GM12875 (cell line): Measurements from ENCODE around the gene GRN.
"Not testable (repeated sequence)": the region's sequence is repeated elsewhere in the genome, so short reads cannot be mapped to it uniquely, and the experiment has no call there.

Source experiments
- H3K4me3 ChIP-seq: one replicate; pipeline ENCODE4 v1.5.1; 2011; ENCODE audit warnings: low read depth, low read length, control low read depth
- TF ChIP-seq, protein P1 (sequence below): IDR thresholded peaks from 2 replicates; pipeline ENCODE4 v1.5.1; 2011; ENCODE audit warnings: low read depth, mild to moderate bottlenecking, control low read depth, inconsistent platforms, low read length, moderate library complexity, borderline replicate concordance; ENCODE audit not compliant: insufficient read depth

The GRN gene

DNA sequence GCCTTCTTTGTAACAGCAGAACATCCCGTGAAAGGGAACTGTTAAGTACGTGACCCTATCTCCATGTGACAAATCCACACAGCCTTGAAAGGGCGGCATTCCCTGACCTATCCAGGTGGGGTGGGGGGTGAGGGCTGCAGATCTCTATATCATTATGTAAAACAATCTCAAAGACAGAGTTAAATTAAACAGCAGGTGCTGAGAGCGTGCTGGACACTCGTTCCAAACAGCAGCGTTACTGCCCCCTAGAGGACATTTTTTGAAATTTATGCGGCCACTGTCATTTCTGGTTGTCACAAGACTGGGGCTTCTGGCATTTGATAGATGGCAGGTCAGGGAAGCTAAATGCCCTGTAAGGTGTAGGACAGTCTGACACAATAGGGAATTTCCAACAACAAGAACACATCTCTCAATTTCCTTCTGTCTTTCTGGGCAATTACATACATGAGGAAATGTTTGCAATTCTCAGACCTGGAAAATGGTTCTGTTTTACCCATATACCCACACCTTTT, 13.8 kb upstream of the GRN start:
- TF ChIP-seq, protein P1, sequence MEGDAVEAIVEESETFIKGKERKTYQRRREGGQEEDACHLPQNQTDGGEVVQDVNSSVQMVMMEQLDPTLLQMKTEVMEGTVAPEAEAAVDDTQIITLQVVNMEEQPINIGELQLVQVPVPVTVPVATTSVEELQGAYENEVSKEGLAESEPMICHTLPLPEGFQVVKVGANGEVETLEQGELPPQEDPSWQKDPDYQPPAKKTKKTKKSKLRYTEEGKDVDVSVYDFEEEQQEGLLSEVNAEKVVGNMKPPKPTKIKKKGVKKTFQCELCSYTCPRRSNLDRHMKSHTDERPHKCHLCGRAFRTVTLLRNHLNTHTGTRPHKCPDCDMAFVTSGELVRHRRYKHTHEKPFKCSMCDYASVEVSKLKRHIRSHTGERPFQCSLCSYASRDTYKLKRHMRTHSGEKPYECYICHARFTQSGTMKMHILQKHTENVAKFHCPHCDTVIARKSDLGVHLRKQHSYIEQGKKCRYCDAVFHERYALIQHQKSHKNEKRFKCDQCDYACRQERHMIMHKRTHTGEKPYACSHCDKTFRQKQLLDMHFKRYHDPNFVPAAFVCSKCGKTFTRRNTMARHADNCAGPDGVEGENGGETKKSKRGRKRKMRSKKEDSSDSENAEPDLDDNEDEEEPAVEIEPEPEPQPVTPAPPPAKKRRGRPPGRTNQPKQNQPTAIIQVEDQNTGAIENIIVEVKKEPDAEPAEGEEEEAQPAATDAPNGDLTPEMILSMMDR: peak; percentile 67; the same call in 1 of the 2 replicates
- no peak overlapping the region for H3K4me3 ChIP-seq

DNA sequence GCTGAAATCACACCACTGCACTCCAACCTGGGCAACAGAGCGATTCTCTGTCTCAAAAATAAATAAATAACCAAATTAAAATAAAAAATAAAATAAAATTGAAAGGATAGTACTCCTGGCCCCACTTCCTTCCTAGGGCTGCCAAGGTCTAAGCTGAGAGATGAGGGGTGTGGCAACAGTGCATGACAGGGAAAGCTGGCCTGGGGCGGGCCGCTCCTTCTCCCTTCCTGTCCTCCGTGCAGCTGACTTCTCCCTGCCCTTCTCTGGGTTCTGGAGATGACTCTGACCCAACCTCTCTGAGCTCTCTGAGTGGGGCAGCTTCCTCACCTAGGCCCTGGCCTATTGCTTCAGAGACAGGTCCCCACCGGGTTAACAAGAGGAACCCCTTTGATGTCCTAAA, 11.7 kb upstream of the GRN start:
- TF ChIP-seq, protein P1: no peak
- H3K4me3 ChIP-seq: no peak overlapping the region

DNA sequence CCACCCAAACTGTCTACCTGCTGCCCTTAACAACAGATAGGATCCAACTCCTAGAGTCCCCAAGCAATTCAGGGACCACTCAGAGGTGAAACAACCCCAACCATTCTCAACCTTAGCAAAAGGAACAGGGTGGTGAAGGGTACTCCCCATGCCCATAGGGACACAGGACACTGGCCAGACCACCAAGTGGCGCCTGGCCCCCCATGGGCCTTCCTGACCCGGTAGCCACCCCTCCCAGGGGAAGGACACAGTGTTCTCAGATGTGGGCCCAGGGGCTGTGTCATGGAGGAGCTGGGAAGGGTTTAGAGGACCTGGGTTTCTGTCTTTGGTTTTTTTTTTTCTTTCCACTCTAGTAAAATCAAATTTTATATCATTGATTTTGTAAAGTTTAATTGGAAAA, 10.8 kb upstream of the GRN start:
- TF ChIP-seq, protein P1: no peak
- no peak overlapping the region for H3K4me3 ChIP-seq

DNA sequence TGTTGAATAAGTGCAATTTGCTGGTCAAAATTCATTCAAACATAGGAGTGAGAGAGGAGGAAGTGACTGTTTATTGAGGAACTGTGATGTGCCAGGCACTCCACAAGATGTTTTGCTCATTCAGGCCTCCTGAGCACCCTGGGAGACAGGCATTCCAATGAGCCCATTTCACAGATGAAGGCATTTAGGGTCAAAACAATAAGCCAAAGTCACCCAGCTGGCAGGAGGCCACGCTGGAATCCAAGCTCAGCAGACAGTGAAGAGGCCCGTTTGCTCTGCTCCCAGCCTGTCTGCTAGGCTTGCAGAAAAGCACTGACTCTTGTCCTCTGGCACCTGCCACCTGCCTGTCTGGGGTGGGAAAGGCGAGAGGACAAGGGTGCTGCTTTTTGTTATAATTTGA, 10.4 kb upstream of the GRN start:
- H3K4me3 ChIP-seq: no peak overlapping the region
- TF ChIP-seq, protein P1: no peak

DNA sequence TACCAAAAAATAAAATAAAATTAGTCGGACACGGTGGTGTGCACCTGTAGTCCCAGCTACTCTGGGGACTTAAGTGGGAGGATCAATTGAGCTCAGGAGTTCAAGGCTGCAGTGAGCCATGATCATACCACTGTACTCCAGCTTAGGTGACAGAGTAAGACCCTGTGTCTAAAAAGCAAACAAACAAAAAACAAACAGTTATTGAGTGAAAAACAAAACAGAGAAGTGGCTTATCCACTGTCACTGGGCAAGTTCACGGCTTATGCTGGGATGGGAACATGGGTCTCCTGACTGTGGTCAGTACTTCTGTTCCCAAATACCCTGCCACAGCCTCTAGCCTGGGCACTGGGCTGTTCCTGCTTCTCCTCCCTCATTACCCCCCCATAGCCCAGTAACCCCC, 9.5 kb upstream of the GRN start:
- no peak overlapping the region for H3K4me3 ChIP-seq

DNA sequence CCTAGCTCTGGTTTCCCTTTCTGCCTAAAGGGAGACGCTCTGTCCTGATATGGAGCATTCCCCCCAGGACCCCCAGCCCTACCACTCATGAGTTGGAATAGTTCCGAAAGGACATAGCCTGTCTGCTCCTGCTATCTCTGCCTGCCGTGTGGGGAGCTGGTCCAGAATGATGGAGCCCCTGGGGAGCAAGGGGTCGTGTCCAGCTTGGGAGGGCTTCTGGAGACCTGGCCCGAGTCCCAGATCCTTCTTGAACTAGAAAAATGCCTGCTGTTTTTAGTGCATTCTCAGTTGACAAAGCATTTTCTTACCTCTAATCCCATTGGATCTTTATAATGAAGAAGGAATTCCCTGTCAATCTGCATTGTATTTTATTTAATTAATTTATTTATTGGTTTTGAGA, 9.1 kb upstream of the GRN start:
- TF ChIP-seq, protein P1: no peak
- H3K4me3 ChIP-seq: no peak overlapping the region

More for the DNA sequence above, 9.5 kb upstream of the GRN start:
- TF ChIP-seq, protein P1: no peak

DNA sequence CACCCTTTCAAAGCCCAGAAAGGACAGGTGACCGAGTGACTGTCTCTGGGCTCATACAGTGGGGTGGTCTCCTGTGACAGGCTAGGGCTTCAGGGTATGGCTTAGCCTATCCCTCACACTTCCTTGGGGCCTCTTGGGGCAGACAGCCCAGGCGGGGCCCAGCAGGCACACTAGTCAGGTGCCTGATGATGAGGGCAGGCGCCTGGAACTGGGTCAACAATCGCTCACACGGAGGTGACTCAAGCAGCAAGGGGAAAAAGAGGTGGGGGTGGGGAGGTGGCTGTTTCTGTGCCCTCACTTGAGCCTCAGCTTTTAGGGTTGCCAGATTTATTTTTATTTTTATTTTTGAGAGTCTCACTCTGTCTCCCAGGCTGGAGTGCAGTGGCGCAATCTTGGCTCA, 6.4 kb upstream of the GRN start:
- H3K4me3 ChIP-seq: no peak overlapping the region
- TF ChIP-seq, protein P1: no peak

DNA sequence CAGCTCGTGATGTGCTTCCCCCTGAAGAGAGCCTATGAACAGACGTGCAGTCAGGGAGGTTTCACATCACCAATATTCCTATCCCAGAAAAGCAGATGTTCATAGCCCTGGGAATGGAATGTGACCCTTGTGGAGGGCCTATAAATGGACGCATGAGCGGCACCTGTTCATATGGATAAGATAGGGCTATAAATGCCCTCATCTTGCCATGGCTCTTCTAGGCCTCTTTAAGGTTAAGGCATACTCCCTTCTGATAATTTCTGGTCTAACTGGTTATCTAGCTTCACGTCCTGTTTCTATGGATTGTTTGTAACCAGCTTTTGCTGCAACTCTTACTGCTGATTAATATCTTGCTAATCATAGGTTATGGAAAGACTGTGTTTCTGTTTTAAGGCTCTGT, 4.5 kb upstream of the GRN start:
- H3K4me3 ChIP-seq: not testable (repeated sequence)
